Measurements from ENCODE around the gene CDKN2D.

CDKN2D gene

GRCh38 chr19:10568826-10569651 lies at the start of gene CDKN2D:
CDKN2D (minus strand) TSS chr19:10568979; CDS start chr19:10568653, 326 bp downstream.
- WGBS (ENCODE audit: insufficient coverage, insufficient read length): no CpG with 5 or more reads among the region's 71 CpGs
- Histone ChIP-seq H3K27ac (ENCODE audit: low read length) (no peak within 1 kb of the TSS), H3K4me3 (ENCODE audit: low read length) (peak within 1 kb of the TSS; percentile 54; the same call in 1 of the 2 replicates), H3K9me3 (ENCODE audit: control insufficient read depth, insufficient read depth, low read length) (no peaks in the 10 kb centered on the region), H3K4me1 (ENCODE audit: control insufficient read depth, insufficient read depth, low read length) (0 out of 2 replicates have a peak, but pooled peaks cover 2% of the 10 kb centered on the region), H3K36me3 (ENCODE audit: control insufficient read depth, insufficient read depth, low read length) (no peaks in the 10 kb centered on the region), H3K27me3 (ENCODE audit: control insufficient read depth, insufficient read depth, low read length) (no peaks in the 10 kb centered on the region)
- DNase-seq (ENCODE audit: low read depth, low spot score): peak; percentile 99

DNA sequence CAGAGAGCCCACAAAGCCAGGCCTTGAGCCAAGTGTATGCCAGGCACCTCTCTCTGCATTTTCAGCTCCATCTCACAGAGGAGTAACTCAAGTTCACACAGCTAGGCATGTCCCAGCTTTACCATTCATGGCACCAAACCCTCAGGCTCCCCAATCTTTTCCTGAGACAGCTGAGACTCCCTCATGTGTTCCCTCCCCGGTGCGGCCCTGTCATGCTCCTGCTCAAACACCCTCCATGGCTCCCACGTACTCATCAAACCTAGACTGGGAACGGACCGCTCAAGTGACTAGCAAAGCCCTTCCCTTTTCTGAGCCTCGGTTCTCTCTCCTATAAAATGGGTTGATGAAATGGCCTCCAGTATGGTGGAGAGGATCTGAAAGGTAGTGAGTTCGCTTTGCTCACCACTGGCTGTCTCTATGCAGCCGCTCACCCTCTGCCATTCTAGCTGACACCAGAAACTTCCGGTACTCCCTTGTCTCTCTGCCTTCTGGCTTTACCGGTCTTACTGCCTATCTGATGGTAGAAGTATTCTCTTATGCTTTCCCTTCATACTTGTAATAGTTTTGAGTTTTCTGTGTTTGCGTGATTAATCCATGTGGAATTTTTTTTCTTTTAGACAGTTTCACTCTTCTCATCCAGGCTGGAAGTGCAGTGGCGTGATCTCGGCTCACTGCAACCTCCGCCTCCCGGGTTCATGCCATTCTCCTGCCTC lies 48.8 kb upstream of the CDKN2D start:
- no peaks in the 10 kb centered on the region for H3K36me3 ChIP-seq (ENCODE audit: control insufficient read depth, insufficient read depth, low read length)
- no peak for DNase-seq (ENCODE audit: low read depth, low spot score)
- H3K4me3 ChIP-seq (ENCODE audit: low read length): no peak overlapping the region
- no peaks in the 10 kb centered on the region for H3K27me3 ChIP-seq (ENCODE audit: control insufficient read depth, insufficient read depth, low read length)
- H3K27ac ChIP-seq (ENCODE audit: low read length): no peak overlapping the region
- H3K9me3 ChIP-seq (ENCODE audit: control insufficient read depth, insufficient read depth, low read length): no peaks in the 10 kb centered on the region
- H3K4me1 ChIP-seq (ENCODE audit: control insufficient read depth, insufficient read depth, low read length): no peaks in the 10 kb centered on the region
- no CpG with 5 or more reads among the region's 15 CpGs for WGBS (ENCODE audit: insufficient coverage, insufficient read length)

- WGBS (ENCODE audit: insufficient coverage, insufficient read length): no CpG with 5 or more reads among the region's 14 CpGs
Measured at GRCh38 chr19:10615429-10616023, 46.7 kb upstream of the CDKN2D start.

DNA sequence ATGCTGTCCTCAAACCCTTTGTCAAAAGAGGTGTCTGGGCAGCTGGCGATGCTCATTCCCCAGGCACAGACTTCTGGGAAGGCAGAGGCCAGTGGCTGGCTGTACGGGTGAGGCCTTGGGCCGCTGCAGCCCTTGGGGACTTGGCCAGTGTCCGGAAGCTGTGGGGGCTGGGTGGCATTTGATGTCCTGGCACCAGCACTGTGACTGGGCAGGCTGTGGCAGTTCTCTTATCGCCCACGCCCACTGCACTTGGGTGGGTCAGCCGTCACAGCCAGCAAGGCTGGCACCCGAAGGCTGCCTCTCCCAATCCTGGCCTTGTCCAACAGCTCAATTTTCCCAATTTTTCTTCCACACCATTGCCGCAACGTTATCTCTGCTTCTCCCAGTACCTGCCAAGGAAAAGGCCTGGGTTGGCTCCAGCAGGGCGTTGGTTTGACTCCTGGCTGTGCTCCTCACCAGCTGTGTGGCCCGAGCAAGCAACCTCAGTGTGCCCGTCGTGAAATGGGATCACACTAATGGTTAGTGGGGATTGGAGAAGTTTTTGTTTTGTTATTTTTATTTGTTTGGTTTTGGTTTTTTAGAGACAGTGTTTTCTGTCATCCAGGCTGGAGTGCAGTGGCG lies 43.8 kb upstream of the CDKN2D start:
- Histone ChIP-seq H3K9me3 (ENCODE audit: control insufficient read depth, insufficient read depth, low read length) (no peaks in the 10 kb centered on the region), H3K27me3 (ENCODE audit: control insufficient read depth, insufficient read depth, low read length) (no peaks in the 10 kb centered on the region), H3K4me3 (ENCODE audit: low read length) (no peak overlapping the region), H3K27ac (ENCODE audit: low read length) (no peak overlapping the region), H3K4me1 (ENCODE audit: control insufficient read depth, insufficient read depth, low read length) (no peaks in the 10 kb centered on the region), H3K36me3 (ENCODE audit: control insufficient read depth, insufficient read depth, low read length) (no peaks in the 10 kb centered on the region)
- WGBS (ENCODE audit: insufficient coverage, insufficient read length): no CpG with 5 or more reads among the region's 15 CpGs
- no peak for DNase-seq (ENCODE audit: low read depth, low spot score)

More at GRCh38 chr19:10615429-10616023, 46.7 kb upstream of the CDKN2D start:
- no peak for DNase-seq (ENCODE audit: low read depth, low spot score)
- no peaks in the 10 kb centered on the region for H3K27me3 ChIP-seq (ENCODE audit: control insufficient read depth, insufficient read depth, low read length)
- no peak overlapping the region for H3K4me3 ChIP-seq (ENCODE audit: low read length)
- H3K4me1 ChIP-seq (ENCODE audit: control insufficient read depth, insufficient read depth, low read length): no peaks in the 10 kb centered on the region
- H3K27ac ChIP-seq (ENCODE audit: low read length): no peak overlapping the region
- no peaks in the 10 kb centered on the region for H3K9me3 ChIP-seq (ENCODE audit: control insufficient read depth, insufficient read depth, low read length)
- no peaks in the 10 kb centered on the region for H3K36me3 ChIP-seq (ENCODE audit: control insufficient read depth, insufficient read depth, low read length)

GRCh38 chr19:10611907-10612306 lies 43.1 kb upstream of the CDKN2D start:
- H3K9me3 ChIP-seq (ENCODE audit: control insufficient read depth, insufficient read depth, low read length): no peaks in the 10 kb centered on the region
- H3K27ac ChIP-seq (ENCODE audit: low read length): no peak overlapping the region
- H3K27me3 ChIP-seq (ENCODE audit: control insufficient read depth, insufficient read depth, low read length): no peaks in the 10 kb centered on the region
- WGBS (ENCODE audit: insufficient coverage, insufficient read length): no CpG with 5 or more reads among the region's 5 CpGs
- H3K4me1 ChIP-seq (ENCODE audit: control insufficient read depth, insufficient read depth, low read length): no peaks in the 10 kb centered on the region
- H3K36me3 ChIP-seq (ENCODE audit: control insufficient read depth, insufficient read depth, low read length): no peaks in the 10 kb centered on the region
- DNase-seq (ENCODE audit: low read depth, low spot score): no peak
- H3K4me3 ChIP-seq (ENCODE audit: low read length): no peak overlapping the region

- no CpG with 5 or more reads among the region's 9 CpGs for WGBS (ENCODE audit: insufficient coverage, insufficient read length)
- H3K27ac ChIP-seq (ENCODE audit: low read length): no peak overlapping the region
- H3K4me3 ChIP-seq (ENCODE audit: low read length): no peak overlapping the region
Measured at GRCh38 chr19:10604460-10604980, 35.7 kb upstream of the CDKN2D start.

DNA sequence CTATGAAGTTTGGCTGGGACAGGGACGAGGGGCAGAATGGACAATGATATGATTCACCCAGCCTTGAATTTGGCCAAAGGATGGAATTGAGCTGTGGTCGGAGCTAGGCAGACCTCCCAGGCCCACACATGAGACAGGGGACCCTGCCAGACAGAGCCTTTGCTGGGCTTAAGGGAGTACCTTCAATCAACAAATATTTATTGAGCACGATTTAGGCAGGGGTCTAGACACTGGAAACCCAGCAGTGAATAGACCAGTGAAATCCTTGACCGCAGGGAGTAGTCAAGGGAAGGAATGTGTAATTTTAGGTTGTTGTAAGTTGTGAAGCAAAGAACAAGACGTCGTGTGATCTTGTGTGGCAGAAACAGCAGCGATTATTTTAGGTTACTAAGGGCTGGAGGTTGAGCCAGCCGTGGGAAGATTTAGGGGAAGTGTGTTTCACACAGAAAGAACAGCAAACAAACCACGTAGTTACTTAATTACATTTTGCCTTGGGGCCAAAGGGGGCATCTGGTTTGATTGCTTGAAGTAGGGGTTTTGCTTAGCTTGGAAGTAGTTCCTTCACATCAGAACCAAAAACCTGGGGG lies 35.2 kb upstream of the CDKN2D start:
- no peaks in the 10 kb centered on the region for H3K9me3 ChIP-seq (ENCODE audit: control insufficient read depth, insufficient read depth, low read length)
- H3K36me3 ChIP-seq (ENCODE audit: control insufficient read depth, insufficient read depth, low read length): no peaks in the 10 kb centered on the region
- no peak overlapping the region for H3K4me3 ChIP-seq (ENCODE audit: low read length)
- 100% methylated on average over 2 of the region's 9 CpGs for WGBS (ENCODE audit: insufficient coverage, insufficient read length)
- peaks cover 4% of the 10 kb centered on the region; the same call in 1 of the 2 replicates for H3K4me1 ChIP-seq (ENCODE audit: control insufficient read depth, insufficient read depth, low read length)
- no peak overlapping the region for H3K27ac ChIP-seq (ENCODE audit: low read length)
- H3K27me3 ChIP-seq (ENCODE audit: control insufficient read depth, insufficient read depth, low read length): no peaks in the 10 kb centered on the region
- no peak for DNase-seq (ENCODE audit: low read depth, low spot score)

More at GRCh38 chr19:10604460-10604980, 35.7 kb upstream of the CDKN2D start:
- Histone ChIP-seq H3K4me1 (ENCODE audit: control insufficient read depth, insufficient read depth, low read length) (peaks cover 4% of the 10 kb centered on the region; the same call in 1 of the 2 replicates), H3K27me3 (ENCODE audit: control insufficient read depth, insufficient read depth, low read length) (no peaks in the 10 kb centered on the region), H3K36me3 (ENCODE audit: control insufficient read depth, insufficient read depth, low read length) (no peaks in the 10 kb centered on the region), H3K9me3 (ENCODE audit: control insufficient read depth, insufficient read depth, low read length) (no peaks in the 10 kb centered on the region)
- DNase-seq (ENCODE audit: low read depth, low spot score): no peak

GRCh38 chr19:10603084-10603872 lies 34.5 kb upstream of the CDKN2D start:
- no peak overlapping the region for H3K27ac ChIP-seq (ENCODE audit: low read length)
- WGBS (ENCODE audit: insufficient coverage, insufficient read length): no CpG with 5 or more reads among the region's 19 CpGs
- no peaks in the 10 kb centered on the region for H3K36me3 ChIP-seq (ENCODE audit: control insufficient read depth, insufficient read depth, low read length)
- peak overlapping the region; percentile 90; the same call in 1 of the 2 replicates for H3K4me3 ChIP-seq (ENCODE audit: low read length)
- no peak for DNase-seq (ENCODE audit: low read depth, low spot score)
- H3K27me3 ChIP-seq (ENCODE audit: control insufficient read depth, insufficient read depth, low read length): no peaks in the 10 kb centered on the region
- H3K9me3 ChIP-seq (ENCODE audit: control insufficient read depth, insufficient read depth, low read length): no peaks in the 10 kb centered on the region
- H3K4me1 ChIP-seq (ENCODE audit: control insufficient read depth, insufficient read depth, low read length): peaks cover 4% of the 10 kb centered on the region; the same call in 1 of the 2 replicates

GRCh38 chr19:10602330-10603083 lies 33.7 kb upstream of the CDKN2D start:
- Histone ChIP-seq H3K4me3 (ENCODE audit: low read length) (peak overlapping the region; percentile 90), H3K27me3 (ENCODE audit: control insufficient read depth, insufficient read depth, low read length) (no peaks in the 10 kb centered on the region), H3K36me3 (ENCODE audit: control insufficient read depth, insufficient read depth, low read length) (no peaks in the 10 kb centered on the region), H3K9me3 (ENCODE audit: control insufficient read depth, insufficient read depth, low read length) (no peaks in the 10 kb centered on the region), H3K4me1 (ENCODE audit: control insufficient read depth, insufficient read depth, low read length) (peaks cover 4% of the 10 kb centered on the region; the same call in 1 of the 2 replicates), H3K27ac (ENCODE audit: low read length) (no peak overlapping the region)
- no peak for DNase-seq (ENCODE audit: low read depth, low spot score)
- no CpG with 5 or more reads among the region's 76 CpGs for WGBS (ENCODE audit: insufficient coverage, insufficient read length)

Measured in iPS DF 6.9 (cell line).